ENCODE results near the gene PURB.
"Not testable (repeated sequence)": the region's sequence is repeated elsewhere in the genome, so short reads cannot be mapped to it uniquely, and the experiment has no call there.

The PURB gene

DNA sequence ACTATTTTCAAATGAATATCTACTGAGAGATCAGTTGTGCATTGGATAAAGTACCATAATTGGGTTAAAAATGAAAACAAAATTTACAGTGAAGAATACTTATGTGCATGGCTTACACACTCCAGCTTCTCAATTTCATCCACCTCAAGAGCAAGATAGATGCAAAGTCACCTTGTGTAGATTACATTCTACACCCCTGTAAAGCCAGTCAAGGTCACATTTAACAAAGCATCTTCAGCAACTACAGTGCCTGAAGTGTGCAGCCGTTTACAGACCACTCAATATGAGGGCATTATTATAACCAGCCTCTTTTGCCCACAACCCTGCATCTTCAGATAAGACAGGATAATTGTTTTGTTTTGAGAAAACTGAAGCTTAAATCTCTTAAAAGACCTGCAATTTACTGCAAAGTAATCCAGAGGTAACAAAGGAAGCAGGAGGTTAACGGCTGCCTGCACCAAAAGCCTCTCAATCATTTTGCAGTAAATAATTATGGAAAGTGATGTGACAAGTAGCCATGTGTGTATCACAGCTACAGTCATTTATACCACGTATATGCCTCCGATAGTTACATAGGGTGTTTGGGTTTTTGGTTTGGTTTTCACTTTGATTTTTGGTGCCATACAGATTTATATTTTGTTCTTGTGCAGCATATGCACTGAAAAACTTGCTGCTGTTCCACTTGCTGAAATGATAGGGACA lies 4.9 kb downstream of the PURB start:
- TF ChIP-seq, protein P1, sequence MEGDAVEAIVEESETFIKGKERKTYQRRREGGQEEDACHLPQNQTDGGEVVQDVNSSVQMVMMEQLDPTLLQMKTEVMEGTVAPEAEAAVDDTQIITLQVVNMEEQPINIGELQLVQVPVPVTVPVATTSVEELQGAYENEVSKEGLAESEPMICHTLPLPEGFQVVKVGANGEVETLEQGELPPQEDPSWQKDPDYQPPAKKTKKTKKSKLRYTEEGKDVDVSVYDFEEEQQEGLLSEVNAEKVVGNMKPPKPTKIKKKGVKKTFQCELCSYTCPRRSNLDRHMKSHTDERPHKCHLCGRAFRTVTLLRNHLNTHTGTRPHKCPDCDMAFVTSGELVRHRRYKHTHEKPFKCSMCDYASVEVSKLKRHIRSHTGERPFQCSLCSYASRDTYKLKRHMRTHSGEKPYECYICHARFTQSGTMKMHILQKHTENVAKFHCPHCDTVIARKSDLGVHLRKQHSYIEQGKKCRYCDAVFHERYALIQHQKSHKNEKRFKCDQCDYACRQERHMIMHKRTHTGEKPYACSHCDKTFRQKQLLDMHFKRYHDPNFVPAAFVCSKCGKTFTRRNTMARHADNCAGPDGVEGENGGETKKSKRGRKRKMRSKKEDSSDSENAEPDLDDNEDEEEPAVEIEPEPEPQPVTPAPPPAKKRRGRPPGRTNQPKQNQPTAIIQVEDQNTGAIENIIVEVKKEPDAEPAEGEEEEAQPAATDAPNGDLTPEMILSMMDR (IDR thresholded peaks at IDR 0.05; ENCODE audit: control extremely low read depth, extremely low read depth, low read depth, missing control alignments) = no peak
- ChIA-PET POLR2A (interaction anchor here (0.8 kb wide), 1 partner anchor 7 kb away, joined by 3 read pairs; no protein-coding TSS in a partner anchor), CTCF (interaction anchor here (1.4 to 3.9 kb wide), 4 partner anchors 15 to 306 kb away, joined by 3 to 35 read pairs (median 10); no protein-coding TSS in a partner anchor)
- no peak for DNase-seq (ENCODE audit: extremely low spot score)

DNA sequence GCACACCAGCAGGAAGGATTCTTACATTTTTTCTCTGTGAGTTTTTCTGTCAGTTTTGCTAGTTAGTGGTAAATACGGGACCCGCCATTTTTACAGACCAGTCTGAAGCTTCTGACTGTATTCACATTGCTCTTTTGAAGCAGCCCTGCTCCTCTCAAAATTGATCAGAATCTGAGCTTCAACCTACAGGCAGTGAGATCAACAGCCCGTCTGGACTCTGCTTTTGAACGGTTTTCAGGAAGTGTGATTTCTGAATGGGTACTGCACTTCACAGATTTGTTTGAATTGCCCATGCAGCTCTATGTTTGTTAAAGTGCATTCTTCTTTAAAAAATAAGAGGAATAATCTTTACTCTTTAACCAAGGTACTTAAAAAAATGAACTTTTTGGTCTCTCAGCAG lies 8.9 kb downstream of the PURB start:
- CTCF ChIA-PET = interaction anchor here (0.8 to 4.7 kb wide), 4 partner anchors 13 to 260 kb away, joined by 3 to 22 read pairs (median 6); no protein-coding TSS in a partner anchor
- POLR2A ChIA-PET = no interaction called here
- DNase-seq (ENCODE audit: extremely low spot score) = no peak
- TF ChIP-seq, protein P1 (IDR thresholded peaks at IDR 0.05; ENCODE audit: control extremely low read depth, extremely low read depth, low read depth, missing control alignments) = no peak

DNA sequence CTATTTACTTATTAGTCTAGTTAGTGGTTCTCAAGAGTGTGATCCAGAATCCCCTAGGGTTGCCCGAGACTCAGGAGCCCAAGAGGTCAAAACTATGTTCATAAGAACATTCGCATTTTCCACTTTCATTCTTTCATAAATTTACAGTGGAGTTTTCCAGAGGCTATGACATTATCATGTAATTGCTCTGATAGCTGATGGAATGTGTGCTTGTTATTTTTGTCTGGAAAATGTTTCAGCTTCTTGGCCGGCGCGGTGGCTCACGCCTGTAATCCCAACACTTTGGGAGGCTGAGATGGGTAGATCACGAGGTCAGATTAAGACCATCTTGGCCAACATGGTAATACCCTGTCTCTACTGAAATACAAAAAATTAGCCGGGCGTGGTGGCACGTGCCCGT lies 10.1 kb downstream of the PURB start:
- ChIA-PET CTCF (interaction anchor here (0.9 to 4.7 kb wide), 2 partner anchors 12 to 18 kb away, joined by 3 to 22 read pairs; no protein-coding TSS in a partner anchor), POLR2A (no interaction called here)

DNA sequence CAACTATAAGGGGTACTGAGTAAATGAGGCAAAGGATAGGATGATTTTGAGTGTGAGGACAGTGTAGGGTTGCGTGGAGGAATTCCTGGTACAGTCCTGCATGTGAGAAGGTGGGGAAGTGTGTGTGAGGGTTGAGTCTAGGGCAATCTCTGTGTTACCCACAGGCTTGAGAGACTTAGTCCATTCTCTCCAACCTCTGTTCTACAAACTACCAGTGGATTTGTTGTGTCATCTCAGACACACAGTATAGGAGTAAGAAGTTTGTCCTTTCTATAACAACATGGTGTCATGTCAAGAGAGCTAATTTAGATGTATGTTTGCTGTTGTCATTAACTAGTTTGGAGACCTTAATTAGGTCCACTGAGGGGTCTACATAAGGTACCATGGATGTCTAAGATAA lies 12.5 kb downstream of the PURB start:
- POLR2A ChIA-PET = interaction anchor here (0.8 kb wide), 1 partner anchor 8 kb away, joined by 3 read pairs; no protein-coding TSS in a partner anchor
- CTCF ChIA-PET = interaction anchor here (0.9 to 4.7 kb wide), 8 partner anchors 9 to 286 kb away, joined by 3 to 22 read pairs (median 4); no protein-coding TSS in a partner anchor
- DNase-seq (ENCODE audit: extremely low spot score) = no peak
- TF ChIP-seq, protein P1 (IDR thresholded peaks at IDR 0.05; ENCODE audit: control extremely low read depth, extremely low read depth, low read depth, missing control alignments) = no peak

More for the DNA sequence above, 10.1 kb downstream of the PURB start:
- TF ChIP-seq, protein P1 (IDR thresholded peaks at IDR 0.05; ENCODE audit: control extremely low read depth, extremely low read depth, low read depth, missing control alignments) = no peak
- no peak for DNase-seq (ENCODE audit: extremely low spot score)

DNA sequence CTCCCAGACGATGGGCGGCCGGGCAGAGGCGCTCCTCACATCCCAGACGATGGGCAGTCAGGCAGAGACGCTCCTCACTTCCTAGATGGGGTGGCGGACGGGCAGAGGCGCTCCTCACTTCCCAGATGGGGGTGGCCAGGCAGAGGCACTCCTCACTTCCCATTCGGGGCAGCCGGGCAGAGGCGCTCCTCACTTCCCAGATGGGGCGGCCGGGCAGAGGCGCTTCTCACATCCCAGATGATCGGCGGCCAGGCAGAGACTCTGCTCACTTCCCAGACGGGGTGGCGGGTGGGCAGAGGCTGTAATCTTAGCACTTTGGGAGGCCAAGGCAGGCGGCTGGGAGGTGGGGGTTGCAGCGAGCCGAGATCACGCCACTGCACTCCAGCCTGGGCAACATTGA lies 13.4 kb downstream of the PURB start:
- POLR2A ChIA-PET; DNase-seq (ENCODE audit: extremely low spot score): not testable (repeated sequence)
- CTCF ChIA-PET = interaction anchor here (1.8 kb wide), 1 partner anchor 12 kb away, joined by 4 read pairs; no protein-coding TSS in a partner anchor

DNA sequence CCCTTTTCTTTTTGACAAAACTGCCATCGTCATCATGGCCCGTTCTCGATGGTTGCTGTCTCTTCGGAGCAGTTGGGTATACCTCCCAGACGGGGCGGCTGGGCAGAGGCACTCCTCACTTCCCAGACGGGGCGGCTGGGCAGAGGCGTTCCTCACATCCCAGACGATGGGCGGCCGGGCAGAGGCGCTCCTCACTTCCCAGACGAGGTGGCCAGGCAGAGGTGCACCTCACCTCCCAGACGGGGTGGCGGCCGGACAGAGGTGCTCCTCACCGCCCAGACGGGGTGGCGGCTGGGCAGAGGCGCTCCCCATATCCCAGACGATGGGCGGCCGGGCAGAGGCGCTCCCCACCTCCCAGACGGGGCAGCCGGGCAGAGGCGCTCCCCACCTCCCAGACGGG lies 14.6 kb downstream of the PURB start:
- CTCF ChIA-PET; POLR2A ChIA-PET; DNase-seq (ENCODE audit: extremely low spot score): not testable (repeated sequence)

DNA sequence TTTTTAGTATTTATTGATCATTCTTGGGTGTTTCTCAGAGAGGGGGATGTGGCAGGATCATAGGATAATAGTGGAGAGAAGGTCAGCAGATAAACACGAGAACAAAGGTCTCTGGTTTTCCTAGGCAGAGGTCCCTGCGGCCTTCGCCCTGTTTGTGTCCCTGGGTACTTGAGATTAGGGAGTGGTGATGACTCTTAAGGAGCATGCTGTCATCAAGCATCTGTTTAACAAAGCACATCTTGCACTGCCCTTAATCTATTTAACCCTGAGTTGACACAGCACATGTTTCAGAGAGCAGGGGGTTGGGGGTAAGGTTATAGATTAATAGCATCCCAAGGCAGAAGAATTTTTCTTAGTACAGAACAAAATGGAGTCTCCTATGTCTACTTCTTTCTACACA lies 15.0 kb downstream of the PURB start:
- not testable (repeated sequence) for DNase-seq (ENCODE audit: extremely low spot score)

More for the DNA sequence above, 15.0 kb downstream of the PURB start:
- POLR2A ChIA-PET, CTCF ChIA-PET: not testable (repeated sequence)

Data from GM10248 (cell line).